GM23338 (cell line): ENCODE results near the gene ZDHHC18. TPM values are rescaled to one million over a fixed set of nuclear protein-coding genes. Genes with fewer than 3 reads are reported as not detected.

Experiments
- ATAC-seq: fragments of 200-7000 bp; cut with Tn5 transposase; 3 replicates; pipeline ENCODE4 v1.9.1; 2020
- DNase-seq: peaks from one replicate; pipeline ENCODE4 v3.0.0-alpha.2; 2015; ENCODE audit warnings: low spot score
- H2AFZ ChIP-seq: fragments of 200-600 bp; sonication (generic); 2 replicates; pipeline ENCODE4 v1.8.0; 2016; ENCODE audit warnings: antibody characterized with exemption, mild to moderate bottlenecking, moderate library complexity
- H3F3A ChIP-seq: fragments of 200-600 bp; sonication (generic); replicated peaks from 2 replicates; pipeline ENCODE4 v1.8.0; 2017; ENCODE audit warnings: antibody characterized with exemption, mixed run types, low read depth
- H3K27ac ChIP-seq: fragments of 200-600 bp; sonication (generic); 2 replicates; pipeline ENCODE4 v1.6.1; 2016; ENCODE audit warnings: low read depth
- H3K27me3 ChIP-seq: fragments of 200-600 bp; sonication (generic); 2 replicates; pipeline ENCODE4 v1.8.0; 2016; ENCODE audit warnings: mild to moderate bottlenecking, mixed run types, moderate library complexity; ENCODE audit not compliant: insufficient read depth
- H3K36me3 ChIP-seq: fragments of 200-600 bp; sonication (generic); 2 replicates; pipeline ENCODE4 v1.8.0; 2016; ENCODE audit warnings: mild to moderate bottlenecking; ENCODE audit not compliant: insufficient read depth
- H3K4me1 ChIP-seq: fragments of 200-600 bp; sonication (generic); 2 replicates; pipeline ENCODE4 v1.8.0; 2016; ENCODE audit warnings: mild to moderate bottlenecking, moderate library complexity; ENCODE audit not compliant: insufficient read depth
- H3K4me2 ChIP-seq: fragments of 200-600 bp; sonication (generic); 2 replicates; pipeline ENCODE4 v1.7.1; 2017; ENCODE audit warnings: mixed run types
- H3K4me3 ChIP-seq: fragments of 200-600 bp; sonication (generic); 2 replicates; pipeline ENCODE4 v1.6.1; 2016; ENCODE audit warnings: mixed run types
- H3K79me2 ChIP-seq: fragments of 200-600 bp; sonication (generic); replicated peaks from 2 replicates; pipeline ENCODE4 v1.8.0; 2017; ENCODE audit warnings: mild to moderate bottlenecking; ENCODE audit not compliant: insufficient read depth
- H3K9me2 ChIP-seq: fragments of 200-600 bp; sonication (generic); 2 replicates; pipeline ENCODE4 v1.8.0; 2017; ENCODE audit not compliant: insufficient read depth
- H4K20me1 ChIP-seq: fragments of 200-600 bp; sonication (generic); replicated peaks from 2 replicates; pipeline ENCODE4 v1.8.0; 2017; ENCODE audit warnings: mild to moderate bottlenecking; ENCODE audit not compliant: insufficient read depth
- H3K27ac Mint-ChIP-seq: 2 replicates; pipeline ENCODE4 v1.8.0; 2020; ENCODE audit warnings: inconsistent platforms, mild to moderate bottlenecking, moderate library complexity, mixed read lengths
- H3K27me3 Mint-ChIP-seq: 3 replicates; pipeline ENCODE4 v1.8.0; 2022; ENCODE audit warnings: low read depth, mild to moderate bottlenecking, moderate library complexity, mixed read lengths, inconsistent platforms; ENCODE audit not compliant: insufficient read depth, poor library complexity
- H3K36me3 Mint-ChIP-seq: 3 replicates; pipeline ENCODE4 v1.8.0; 2021; ENCODE audit warnings: low read depth, mild to moderate bottlenecking, inconsistent platforms, moderate library complexity, mixed read lengths
- H3K4me1 Mint-ChIP-seq: 3 replicates; pipeline ENCODE4 v1.8.0; 2020; ENCODE audit warnings: mild to moderate bottlenecking, inconsistent platforms, mixed read lengths
- H3K4me3 Mint-ChIP-seq: 3 replicates; pipeline ENCODE4 v1.8.0; 2021; ENCODE audit warnings: moderate library complexity, mild to moderate bottlenecking, inconsistent platforms, mixed read lengths
- H3K9me3 Mint-ChIP-seq: 3 replicates; pipeline ENCODE4 v1.8.0; 2020; ENCODE audit warnings: moderate library complexity, mild to moderate bottlenecking, inconsistent platforms, mixed read lengths
- EZH2 ChIP-seq: fragments of 200-600 bp; sonication (generic); IDR thresholded peaks from one replicate; pipeline ENCODE4 v1.8.0; 2017; ENCODE audit warnings: antibody characterized with exemption, mild to moderate bottlenecking, low read depth; ENCODE audit not compliant: unreplicated experiment
- JUNB ChIP-seq: IDR thresholded peaks from one replicate; pipeline ENCODE4 v1.6.1; 2016; ENCODE audit warnings: antibody characterized with exemption; ENCODE audit not compliant: unreplicated experiment
- NANOG ChIP-seq: IDR thresholded peaks from 2 replicates; pipeline ENCODE4 v1.6.1; 2016; ENCODE audit warnings: antibody characterized with exemption, borderline replicate concordance
- STAT1 ChIP-seq: IDR thresholded peaks from one replicate; pipeline ENCODE4 v1.6.1; 2016; ENCODE audit warnings: antibody characterized with exemption; ENCODE audit not compliant: unreplicated experiment
- ZNF114 ChIP-seq: fragments of 250-450 bp; sonication (Bioruptor Pico); IDR thresholded peaks from 2 replicates; pipeline ENCODE4 v1.5.0; 2020; ENCODE audit warnings: mild to moderate bottlenecking, moderate library complexity
- polyA plus RNA-seq: library from polyadenylated mRNA; unstranded; fragments of >200 nt; fragmentation: Nextera tagmentation; extraction: Ambion mirVana; gene quantifications from 2 replicates; pipeline ENCODE4 v1.2.1, GENCODE V29; 2016
- total RNA-seq: library from RNA; depleted of rRNA; stranded (reverse); fragments of >200 nt; shearing (Covaris generic); gene quantifications from 2 replicates; pipeline ENCODE4 v1.2.3, GENCODE V29; 2014
- TF ChIP-seq, protein P1 (sequence below): IDR thresholded peaks from 2 replicates; pipeline ENCODE4 v1.6.1; 2016; ENCODE audit warnings: antibody characterized with exemption
- TF ChIP-seq, protein P2 (sequence below): fragments of 250-450 bp; sonication (Bioruptor Pico); IDR thresholded peaks from 2 replicates; pipeline ENCODE4 v1.5.0; 2020; ENCODE audit warnings: mild to moderate bottlenecking, moderate library complexity
- TF ChIP-seq, protein P3 (sequence below), 2 experiments: fragments of 200-600 bp in 1 of 2; sonication (generic) in 1 of 2; conservative IDR thresholded peaks; 2 replicates each; pipeline versions ENCODE4 v1.5.1 to v1.6.1; 2016 to 2017; ENCODE audit warnings: antibody characterized with exemption in 2 of 2, low read depth in 2 of 2, mild to moderate bottlenecking in 2 of 2, moderate library complexity in 1 of 2
- TF ChIP-seq, protein P4 (sequence below): IDR thresholded peaks from one replicate; pipeline ENCODE4 v1.6.1; 2018; ENCODE audit warnings: antibody characterized with exemption; ENCODE audit not compliant: unreplicated experiment

The ZDHHC18 gene
- total and polyA plus RNA-seq, 2 experiments from 2014 or later: 6.3 to 26.8 TPM

GRCh38 chr1:26848499-26848898, 22.0 kb downstream of the ZDHHC18 start (continued):
- TF ChIP-seq, protein P1, sequence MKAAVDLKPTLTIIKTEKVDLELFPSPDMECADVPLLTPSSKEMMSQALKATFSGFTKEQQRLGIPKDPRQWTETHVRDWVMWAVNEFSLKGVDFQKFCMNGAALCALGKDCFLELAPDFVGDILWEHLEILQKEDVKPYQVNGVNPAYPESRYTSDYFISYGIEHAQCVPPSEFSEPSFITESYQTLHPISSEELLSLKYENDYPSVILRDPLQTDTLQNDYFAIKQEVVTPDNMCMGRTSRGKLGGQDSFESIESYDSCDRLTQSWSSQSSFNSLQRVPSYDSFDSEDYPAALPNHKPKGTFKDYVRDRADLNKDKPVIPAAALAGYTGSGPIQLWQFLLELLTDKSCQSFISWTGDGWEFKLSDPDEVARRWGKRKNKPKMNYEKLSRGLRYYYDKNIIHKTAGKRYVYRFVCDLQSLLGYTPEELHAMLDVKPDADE: no peak
- no peak for TF ChIP-seq STAT1

- H3K36me3 Mint-ChIP-seq: peaks cover 48% of the 10 kb centered on the region
- TF ChIP-seq, protein P1: no peak
- TF ChIP-seq, protein P2, sequence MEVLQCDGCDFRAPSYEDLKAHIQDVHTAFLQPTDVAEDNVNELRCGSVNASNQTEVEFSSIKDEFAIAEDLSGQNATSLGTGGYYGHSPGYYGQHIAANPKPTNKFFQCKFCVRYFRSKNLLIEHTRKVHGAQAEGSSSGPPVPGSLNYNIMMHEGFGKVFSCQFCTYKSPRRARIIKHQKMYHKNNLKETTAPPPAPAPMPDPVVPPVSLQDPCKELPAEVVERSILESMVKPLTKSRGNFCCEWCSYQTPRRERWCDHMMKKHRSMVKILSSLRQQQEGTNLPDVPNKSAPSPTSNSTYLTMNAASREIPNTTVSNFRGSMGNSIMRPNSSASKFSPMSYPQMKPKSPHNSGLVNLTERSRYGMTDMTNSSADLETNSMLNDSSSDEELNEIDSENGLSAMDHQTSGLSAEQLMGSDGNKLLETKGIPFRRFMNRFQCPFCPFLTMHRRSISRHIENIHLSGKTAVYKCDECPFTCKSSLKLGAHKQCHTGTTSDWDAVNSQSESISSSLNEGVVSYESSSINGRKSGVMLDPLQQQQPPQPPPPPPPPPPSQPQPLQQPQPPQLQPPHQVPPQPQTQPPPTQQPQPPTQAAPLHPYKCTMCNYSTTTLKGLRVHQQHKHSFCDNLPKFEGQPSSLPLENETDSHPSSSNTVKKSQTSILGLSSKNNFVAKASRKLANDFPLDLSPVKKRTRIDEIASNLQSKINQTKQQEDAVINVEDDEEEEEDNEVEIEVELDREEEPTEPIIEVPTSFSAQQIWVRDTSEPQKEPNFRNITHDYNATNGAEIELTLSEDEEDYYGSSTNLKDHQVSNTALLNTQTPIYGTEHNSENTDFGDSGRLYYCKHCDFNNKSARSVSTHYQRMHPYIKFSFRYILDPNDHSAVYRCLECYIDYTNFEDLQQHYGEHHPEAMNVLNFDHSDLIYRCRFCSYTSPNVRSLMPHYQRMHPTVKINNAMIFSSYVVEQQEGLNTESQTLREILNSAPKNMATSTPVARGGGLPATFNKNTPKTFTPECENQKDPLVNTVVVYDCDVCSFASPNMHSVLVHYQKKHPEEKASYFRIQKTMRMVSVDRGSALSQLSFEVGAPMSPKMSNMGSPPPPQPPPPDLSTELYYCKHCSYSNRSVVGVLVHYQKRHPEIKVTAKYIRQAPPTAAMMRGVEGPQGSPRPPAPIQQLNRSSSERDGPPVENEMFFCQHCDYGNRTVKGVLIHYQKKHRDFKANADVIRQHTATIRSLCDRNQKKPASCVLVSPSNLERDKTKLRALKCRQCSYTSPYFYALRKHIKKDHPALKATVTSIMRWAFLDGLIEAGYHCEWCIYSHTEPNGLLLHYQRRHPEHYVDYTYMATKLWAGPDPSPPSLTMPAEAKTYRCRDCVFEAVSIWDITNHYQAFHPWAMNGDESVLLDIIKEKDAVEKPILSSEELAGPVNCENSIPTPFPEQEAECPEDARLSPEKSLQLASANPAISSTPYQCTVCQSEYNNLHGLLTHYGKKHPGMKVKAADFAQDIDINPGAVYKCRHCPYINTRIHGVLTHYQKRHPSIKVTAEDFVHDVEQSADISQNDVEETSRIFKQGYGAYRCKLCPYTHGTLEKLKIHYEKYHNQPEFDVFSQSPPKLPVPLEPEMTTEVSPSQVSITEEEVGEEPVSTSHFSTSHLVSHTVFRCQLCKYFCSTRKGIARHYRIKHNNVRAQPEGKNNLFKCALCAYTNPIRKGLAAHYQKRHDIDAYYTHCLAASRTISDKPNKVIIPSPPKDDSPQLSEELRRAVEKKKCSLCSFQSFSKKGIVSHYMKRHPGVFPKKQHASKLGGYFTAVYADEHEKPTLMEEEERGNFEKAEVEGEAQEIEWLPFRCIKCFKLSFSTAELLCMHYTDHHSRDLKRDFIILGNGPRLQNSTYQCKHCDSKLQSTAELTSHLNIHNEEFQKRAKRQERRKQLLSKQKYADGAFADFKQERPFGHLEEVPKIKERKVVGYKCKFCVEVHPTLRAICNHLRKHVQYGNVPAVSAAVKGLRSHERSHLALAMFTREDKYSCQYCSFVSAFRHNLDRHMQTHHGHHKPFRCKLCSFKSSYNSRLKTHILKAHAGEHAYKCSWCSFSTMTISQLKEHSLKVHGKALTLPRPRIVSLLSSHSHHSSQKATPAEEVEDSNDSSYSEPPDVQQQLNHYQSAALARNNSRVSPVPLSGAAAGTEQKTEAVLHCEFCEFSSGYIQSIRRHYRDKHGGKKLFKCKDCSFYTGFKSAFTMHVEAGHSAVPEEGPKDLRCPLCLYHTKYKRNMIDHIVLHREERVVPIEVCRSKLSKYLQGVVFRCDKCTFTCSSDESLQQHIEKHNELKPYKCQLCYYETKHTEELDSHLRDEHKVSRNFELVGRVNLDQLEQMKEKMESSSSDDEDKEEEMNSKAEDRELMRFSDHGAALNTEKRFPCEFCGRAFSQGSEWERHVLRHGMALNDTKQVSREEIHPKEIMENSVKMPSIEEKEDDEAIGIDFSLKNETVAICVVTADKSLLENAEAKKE (CRISPR knock-in tag): no peak
- TF ChIP-seq, protein P3, sequence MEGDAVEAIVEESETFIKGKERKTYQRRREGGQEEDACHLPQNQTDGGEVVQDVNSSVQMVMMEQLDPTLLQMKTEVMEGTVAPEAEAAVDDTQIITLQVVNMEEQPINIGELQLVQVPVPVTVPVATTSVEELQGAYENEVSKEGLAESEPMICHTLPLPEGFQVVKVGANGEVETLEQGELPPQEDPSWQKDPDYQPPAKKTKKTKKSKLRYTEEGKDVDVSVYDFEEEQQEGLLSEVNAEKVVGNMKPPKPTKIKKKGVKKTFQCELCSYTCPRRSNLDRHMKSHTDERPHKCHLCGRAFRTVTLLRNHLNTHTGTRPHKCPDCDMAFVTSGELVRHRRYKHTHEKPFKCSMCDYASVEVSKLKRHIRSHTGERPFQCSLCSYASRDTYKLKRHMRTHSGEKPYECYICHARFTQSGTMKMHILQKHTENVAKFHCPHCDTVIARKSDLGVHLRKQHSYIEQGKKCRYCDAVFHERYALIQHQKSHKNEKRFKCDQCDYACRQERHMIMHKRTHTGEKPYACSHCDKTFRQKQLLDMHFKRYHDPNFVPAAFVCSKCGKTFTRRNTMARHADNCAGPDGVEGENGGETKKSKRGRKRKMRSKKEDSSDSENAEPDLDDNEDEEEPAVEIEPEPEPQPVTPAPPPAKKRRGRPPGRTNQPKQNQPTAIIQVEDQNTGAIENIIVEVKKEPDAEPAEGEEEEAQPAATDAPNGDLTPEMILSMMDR (conservative IDR thresholded peaks at IDR 0.05; ENCODE audit: low read depth in 2 of 2): no peak
- TF ChIP-seq JUNB: no peak
- TF ChIP-seq ZNF114: no peak
- no peak for TF ChIP-seq NANOG
- TF ChIP-seq, protein P4, sequence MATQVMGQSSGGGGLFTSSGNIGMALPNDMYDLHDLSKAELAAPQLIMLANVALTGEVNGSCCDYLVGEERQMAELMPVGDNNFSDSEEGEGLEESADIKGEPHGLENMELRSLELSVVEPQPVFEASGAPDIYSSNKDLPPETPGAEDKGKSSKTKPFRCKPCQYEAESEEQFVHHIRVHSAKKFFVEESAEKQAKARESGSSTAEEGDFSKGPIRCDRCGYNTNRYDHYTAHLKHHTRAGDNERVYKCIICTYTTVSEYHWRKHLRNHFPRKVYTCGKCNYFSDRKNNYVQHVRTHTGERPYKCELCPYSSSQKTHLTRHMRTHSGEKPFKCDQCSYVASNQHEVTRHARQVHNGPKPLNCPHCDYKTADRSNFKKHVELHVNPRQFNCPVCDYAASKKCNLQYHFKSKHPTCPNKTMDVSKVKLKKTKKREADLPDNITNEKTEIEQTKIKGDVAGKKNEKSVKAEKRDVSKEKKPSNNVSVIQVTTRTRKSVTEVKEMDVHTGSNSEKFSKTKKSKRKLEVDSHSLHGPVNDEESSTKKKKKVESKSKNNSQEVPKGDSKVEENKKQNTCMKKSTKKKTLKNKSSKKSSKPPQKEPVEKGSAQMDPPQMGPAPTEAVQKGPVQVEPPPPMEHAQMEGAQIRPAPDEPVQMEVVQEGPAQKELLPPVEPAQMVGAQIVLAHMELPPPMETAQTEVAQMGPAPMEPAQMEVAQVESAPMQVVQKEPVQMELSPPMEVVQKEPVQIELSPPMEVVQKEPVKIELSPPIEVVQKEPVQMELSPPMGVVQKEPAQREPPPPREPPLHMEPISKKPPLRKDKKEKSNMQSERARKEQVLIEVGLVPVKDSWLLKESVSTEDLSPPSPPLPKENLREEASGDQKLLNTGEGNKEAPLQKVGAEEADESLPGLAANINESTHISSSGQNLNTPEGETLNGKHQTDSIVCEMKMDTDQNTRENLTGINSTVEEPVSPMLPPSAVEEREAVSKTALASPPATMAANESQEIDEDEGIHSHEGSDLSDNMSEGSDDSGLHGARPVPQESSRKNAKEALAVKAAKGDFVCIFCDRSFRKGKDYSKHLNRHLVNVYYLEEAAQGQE: no peak
- no peak for TF ChIP-seq EZH2
Observed at GRCh38 chr1:26848941-26849774, 22.7 kb downstream of the ZDHHC18 start.

More at GRCh38 chr1:26848941-26849774, 22.7 kb downstream of the ZDHHC18 start:
- H3F3A ChIP-seq: no peaks in the 10 kb centered on the region
- H3K9me2 ChIP-seq: no peaks in the 10 kb centered on the region
- Mint-ChIP-seq H3K9me3 (no peaks in the 10 kb centered on the region), H3K27ac (no peak overlapping the region), H3K27me3 (peaks cover 2% of the 10 kb centered on the region), H3K4me3 (no peak overlapping the region), H3K4me1 (peaks cover 8% of the 10 kb centered on the region; the same call in 2 of the 3 replicates)
- ATAC-seq: no peak
- no peaks in the 10 kb centered on the region for H3K27me3 ChIP-seq
- H3K4me1 ChIP-seq: peaks cover 2% of the 10 kb centered on the region; the same call in 1 of the 2 replicates
- no peak overlapping the region for H3K4me2 ChIP-seq
- no peak overlapping the region for H2AFZ ChIP-seq
- H3K36me3 ChIP-seq: peaks cover 9% of the 10 kb centered on the region; the same call in 1 of the 2 replicates
- H4K20me1 ChIP-seq: peaks cover 4% of the 10 kb centered on the region; the same call in 1 of the 2 replicates
- H3K4me3 ChIP-seq: no peak overlapping the region
- no peak overlapping the region for H3K27ac ChIP-seq
- DNase-seq: no peak
- H3K79me2 ChIP-seq: no peaks in the 10 kb centered on the region
